ENCODE results near the gene HOXD4. TPM values are rescaled to one million over a fixed set of nuclear protein-coding genes. Genes with fewer than 3 reads are reported as not detected.

The HOXD4 gene
- total and polyA plus RNA-seq, 7 donors, result 0.60 to 8.0 (median 3.8) TPM; not detected in 1

- Histone ChIP-seq H3K4me3 (peak overlapping the region; percentile 37 to 69 (median 50)), H3K27ac (peak overlapping the region; percentile 72 to 93 (median 87)), H3K9me3 (no peaks in the 10 kb centered on the region), H3K36me3 (no peaks in the 10 kb centered on the region), H3K4me1 (peaks cover 0 to 56% (median 37%) of the 10 kb centered on the region in 4 donors), H3K27me3 (peaks cover 11 to 80% (median 69%) of the 10 kb centered on the region in 3 donors)
- TF ChIP-seq EP300 (IDR thresholded peaks at IDR 0.05), result no peak
- TF ChIP-seq POLR2AphosphoS5 (IDR thresholded peaks at IDR 0.05), result peak; percentile 26 to 62 (median 44)
- intact Hi-C loops (cut with DNase I), result no loop called here
- 1 to 3% methylated on average over 100 of the region's 100 CpGs for WGBS, 2 donors
- peak; percentile 86 for DNase-seq
Measured at GRCh38 chr2:176130147-176130956, 21.0 kb upstream of the HOXD4 start.

DNA sequence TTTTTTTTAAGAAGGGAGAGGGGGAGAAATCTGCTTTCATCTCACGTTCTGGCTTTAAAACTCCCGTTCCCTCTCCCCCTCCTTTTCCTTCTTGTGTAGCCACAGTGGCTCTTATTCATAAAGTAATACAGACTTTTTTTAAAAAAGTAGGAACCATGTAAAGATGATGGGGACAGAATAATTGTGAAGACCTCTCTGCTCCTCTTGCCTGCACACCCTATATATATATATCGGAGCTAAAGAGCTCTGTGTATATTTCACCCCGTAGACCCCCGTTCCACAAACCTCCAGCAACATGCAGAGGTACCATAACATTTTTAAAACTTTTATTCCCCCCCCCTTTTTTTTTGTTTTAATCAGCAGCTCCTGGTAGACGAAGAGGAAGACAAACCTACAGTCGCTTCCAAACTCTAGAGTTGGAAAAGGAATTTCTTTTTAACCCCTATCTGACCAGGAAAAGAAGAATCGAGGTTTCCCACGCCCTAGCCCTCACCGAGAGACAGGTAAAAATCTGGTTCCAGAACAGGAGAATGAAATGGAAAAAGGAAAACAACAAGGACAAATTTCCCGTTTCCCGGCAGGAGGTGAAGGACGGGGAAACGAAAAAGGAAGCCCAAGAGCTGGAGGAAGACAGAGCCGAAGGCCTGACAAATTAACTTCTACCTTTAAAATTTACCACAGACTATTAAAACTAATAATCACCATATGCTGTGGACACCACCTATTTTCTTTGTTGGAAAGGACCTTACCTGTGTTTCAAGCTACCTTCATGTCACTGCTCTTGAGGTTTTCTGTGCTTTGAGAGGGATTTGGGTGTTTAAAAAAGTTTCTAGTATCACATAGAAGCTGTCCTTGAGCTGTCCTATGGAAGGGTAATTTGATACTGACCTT is 20.1 kb upstream of the HOXD4 start:
- H3K4me3 ChIP-seq, result peak overlapping the region; percentile 37 to 69 (median 50)
- H3K9me3 ChIP-seq, result no peaks in the 10 kb centered on the region
- H3K27ac ChIP-seq, result peak overlapping the region; percentile 72 to 93 (median 87)
- H3K4me1 ChIP-seq, result peaks cover 0 to 60% (median 39%) of the 10 kb centered on the region in 4 donors
- TF ChIP-seq CTCF (IDR thresholded peaks at IDR 0.05) (no peak), POLR2A (IDR thresholded peaks at IDR 0.05) (no peak), POLR2AphosphoS5 (IDR thresholded peaks at IDR 0.05) (no peak)
- peak; percentile 20 for DNase-seq
- 29 to 40% methylated on average over 15 of the region's 15 CpGs for WGBS, 2 donors
- peaks cover 11 to 89% (median 75%) of the 10 kb centered on the region in 3 donors for H3K27me3 ChIP-seq
- H3K36me3 ChIP-seq, result no peaks in the 10 kb centered on the region
- intact Hi-C loops (cut with DNase I), result no loop called here

DNA sequence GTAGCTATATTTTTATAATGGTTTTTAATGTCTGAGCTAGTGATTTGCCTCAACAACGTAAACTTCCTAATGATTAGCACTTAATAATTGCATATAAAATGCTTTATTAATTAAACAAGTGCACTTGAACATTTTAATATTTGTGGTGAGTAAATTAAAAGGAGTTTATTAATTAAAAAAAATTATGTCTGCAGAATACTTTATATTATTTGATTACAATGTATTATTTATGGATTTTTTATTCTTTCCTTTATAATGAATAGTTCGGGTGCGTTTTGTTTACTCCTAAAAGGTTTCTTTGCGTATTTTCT is 19.5 kb upstream of the HOXD4 start:
- TF ChIP-seq EP300 (IDR thresholded peaks at IDR 0.05), result no peak
- TF ChIP-seq POLR2AphosphoS5 (IDR thresholded peaks at IDR 0.05), result no peak
- no peak for TF ChIP-seq POLR2A (IDR thresholded peaks at IDR 0.05)
- TF ChIP-seq CTCF (IDR thresholded peaks at IDR 0.05), result no peak
- Histone ChIP-seq H3K4me1 (peaks cover 0 to 59% (median 44%) of the 10 kb centered on the region in 4 donors), H3K4me3 (peak overlapping the region in 2 of 4 donors; percentile 1 to 10), H3K36me3 (no peaks in the 10 kb centered on the region), H3K27me3 (peaks cover 11 to 95% (median 81%) of the 10 kb centered on the region in 3 donors), H3K9me3 (no peaks in the 10 kb centered on the region), H3K27ac (peak overlapping the region in 2 of 4 donors; percentile 91 to 93)
- no peak for DNase-seq
- intact Hi-C loops (cut with DNase I), result no loop called here
- WGBS, 2 donors, result 42 to 71% methylated on average over 4 of the region's 4 CpGs

GRCh38 chr2:176132205-176133171 is 18.9 kb upstream of the HOXD4 start:
- WGBS, 2 donors, result 37 to 60% methylated on average over 33 of the region's 33 CpGs
- peaks cover 11 to 98% (median 84%) of the 10 kb centered on the region in 3 donors for H3K27me3 ChIP-seq
- TF ChIP-seq POLR2AphosphoS5 (IDR thresholded peaks at IDR 0.05), result peak in 2 of 4 donors; percentile 32 to 34
- no peak for TF ChIP-seq EP300 (IDR thresholded peaks at IDR 0.05)
- no peak for TF ChIP-seq POLR2A (IDR thresholded peaks at IDR 0.05)
- no peak for TF ChIP-seq CTCF (IDR thresholded peaks at IDR 0.05)
- H3K9me3 ChIP-seq, result no peaks in the 10 kb centered on the region
- H3K4me3 ChIP-seq, result peak overlapping the region in 2 of 4 donors; percentile 1 to 10
- peak; percentile 46 for DNase-seq
- H3K36me3 ChIP-seq, result no peaks in the 10 kb centered on the region
- peak overlapping the region in 3 of 4 donors; percentile 4 to 87 (median 11) for H3K27ac ChIP-seq
- intact Hi-C loops (cut with DNase I), result no loop called here
- H3K4me1 ChIP-seq, result peaks cover 0 to 57% (median 45%) of the 10 kb centered on the region in 4 donors

Data from sigmoid colon (tissue), 7 donors.